ENCODE measurements around the gene TNFRSF13B. TPM values are rescaled to one million over a fixed set of nuclear protein-coding genes. Genes with fewer than 3 reads are reported as not detected.
"Not testable (repeated sequence)": the region's sequence is repeated elsewhere in the genome, so short reads cannot be mapped to it uniquely, and the experiment has no call there.

Gene TNFRSF13B
- total RNA-seq, 1 donor from 2014 or later = 0.83 TPM

DNA sequence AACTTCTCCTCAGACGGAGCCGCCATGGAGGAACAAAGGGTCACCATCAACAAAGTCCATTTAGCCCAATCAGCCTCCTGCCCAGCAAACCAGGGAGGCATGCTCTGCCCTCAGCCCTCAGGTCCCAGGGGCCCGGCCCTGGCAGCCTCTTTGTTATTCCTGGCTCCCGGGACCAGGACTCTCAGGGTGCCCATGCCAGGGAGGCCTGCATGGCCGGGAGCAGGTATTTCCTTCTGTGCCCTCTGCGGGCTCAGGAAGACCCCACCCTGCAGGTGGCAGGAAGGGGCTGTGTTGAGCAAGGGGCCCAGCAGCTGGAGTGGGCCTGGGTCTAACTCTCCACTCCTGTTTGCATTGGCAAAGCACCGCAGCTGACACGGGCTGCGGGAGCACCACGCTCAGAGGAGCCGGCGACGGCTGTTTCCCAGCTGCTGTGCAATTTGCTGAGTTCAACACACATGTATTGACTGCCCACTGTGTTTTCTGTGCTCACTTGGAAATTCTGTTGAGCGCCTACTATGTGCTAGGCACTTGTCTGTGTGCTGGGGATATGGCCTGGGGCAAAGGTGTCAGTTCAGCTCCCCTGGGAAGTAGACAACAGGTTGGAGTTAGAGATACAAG is 33.2 kb upstream of the TNFRSF13B start:
- DNase-seq (ENCODE audit: low spot score) = not testable (repeated sequence)

DNA sequence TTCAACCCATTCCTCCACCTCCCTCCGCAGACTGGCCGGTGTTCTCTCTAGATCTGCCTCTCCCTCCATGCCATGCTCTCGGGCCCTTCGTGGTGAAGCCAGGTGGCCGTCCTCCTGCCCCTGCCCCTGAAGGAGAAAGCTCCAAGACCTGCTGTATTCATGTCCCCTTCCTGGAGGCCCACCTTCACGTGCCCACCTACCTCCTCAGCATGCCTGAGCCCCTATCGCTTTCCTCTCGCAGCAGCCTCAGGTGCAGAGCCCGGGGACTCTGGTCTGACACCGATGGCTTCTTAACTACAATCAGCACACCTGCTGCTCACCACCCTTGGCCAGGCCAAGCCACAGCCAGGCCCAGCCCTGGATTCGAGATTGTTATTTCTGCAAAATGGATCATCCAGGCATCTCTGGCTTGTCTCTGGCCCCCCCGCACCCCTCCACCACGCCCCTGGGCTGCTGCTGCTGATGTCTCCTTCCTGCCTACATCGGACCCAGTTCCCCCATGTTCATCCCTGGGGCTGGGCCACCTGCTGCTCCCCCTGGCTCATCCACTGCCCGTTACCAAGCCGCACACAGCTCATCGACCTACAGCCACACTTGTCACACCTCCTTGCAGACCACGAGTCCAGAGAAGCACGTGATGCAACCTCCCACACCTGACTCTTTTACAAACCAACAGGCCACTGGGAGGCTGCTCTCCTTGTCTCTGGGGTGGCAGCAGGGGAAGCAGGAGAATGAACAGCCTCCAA is 32.5 kb upstream of the TNFRSF13B start:
- no peak for DNase-seq (ENCODE audit: low spot score)

DNA sequence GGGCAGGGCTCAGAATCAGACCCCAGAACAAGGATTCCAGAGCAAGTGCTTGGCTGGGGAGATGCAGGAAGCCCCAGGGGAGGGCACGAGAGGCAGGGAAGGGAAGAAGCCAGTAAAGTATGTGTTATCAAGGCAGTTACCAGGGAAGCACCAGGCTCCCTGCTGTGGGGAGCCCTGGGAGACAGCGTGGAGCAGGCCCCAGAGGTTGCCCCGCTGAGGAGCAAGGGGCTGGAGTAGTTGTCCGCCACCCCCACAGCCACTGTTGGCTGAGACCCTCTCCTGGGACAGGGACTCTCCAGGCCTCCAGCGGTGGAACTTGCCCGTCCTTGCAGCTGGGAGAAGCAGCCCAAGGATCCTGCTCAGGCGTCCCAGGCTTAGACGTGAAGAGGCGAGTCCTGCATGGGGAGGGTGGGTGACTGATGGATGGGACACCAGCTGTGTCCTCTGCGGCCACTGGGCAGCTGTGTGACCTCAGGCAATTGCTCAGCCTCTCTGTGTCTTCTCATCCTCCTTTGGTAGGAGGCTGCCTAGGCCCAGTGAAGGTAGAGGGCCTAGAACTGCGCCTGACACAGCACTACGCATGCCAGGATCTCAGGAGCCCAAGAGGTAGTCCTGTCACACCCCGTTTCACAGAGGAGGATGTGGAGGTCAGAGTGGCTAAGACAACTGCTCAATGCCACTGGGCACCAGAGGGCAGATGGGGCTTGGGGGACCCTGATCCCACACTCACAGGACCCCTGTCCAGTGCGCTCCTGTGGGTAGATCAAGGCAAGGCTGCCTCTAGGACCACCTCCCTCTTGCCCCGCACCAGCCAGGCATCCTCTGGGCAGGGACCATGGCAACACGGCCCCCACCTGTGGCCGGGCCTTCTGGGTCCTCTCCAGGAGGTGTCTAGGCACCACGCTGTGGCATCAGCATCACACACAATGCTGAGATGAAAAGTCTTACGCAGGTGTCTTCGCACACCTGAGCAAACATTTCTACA is 31.1 kb upstream of the TNFRSF13B start:
- not testable (repeated sequence) for DNase-seq (ENCODE audit: low spot score)

DNA sequence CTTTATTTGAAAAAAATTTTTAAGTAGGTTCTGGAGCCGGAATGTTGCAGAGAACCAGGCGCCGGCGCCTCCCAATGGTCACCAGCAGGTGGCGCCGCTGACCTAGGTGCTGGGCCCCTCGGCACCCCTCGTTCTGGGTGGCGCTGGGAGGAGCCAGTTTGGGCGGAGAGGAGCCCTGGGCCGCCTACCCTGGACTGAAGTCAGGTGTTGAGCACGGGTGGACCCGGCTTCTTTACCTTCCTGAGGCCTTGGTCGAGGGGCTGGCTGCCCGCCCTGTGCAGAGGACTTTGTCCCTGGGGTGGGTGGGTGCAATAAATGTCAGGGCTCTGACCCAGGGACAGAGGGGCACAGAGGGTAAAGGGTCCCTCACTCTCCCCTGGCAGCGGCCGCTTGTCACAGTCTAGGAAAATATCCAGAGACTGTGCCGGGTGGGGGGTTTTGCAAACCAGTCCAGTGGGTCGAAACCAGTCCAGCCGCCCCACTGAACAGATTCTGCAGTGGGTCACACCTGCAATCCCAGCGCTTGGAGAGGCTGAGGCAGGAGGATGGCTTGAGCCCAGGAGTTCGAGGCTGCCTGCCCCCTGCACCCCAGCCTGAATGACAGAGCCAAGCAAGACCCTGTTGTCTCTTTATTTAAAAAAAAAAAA is 30.1 kb upstream of the TNFRSF13B start:
- DNase-seq (ENCODE audit: low spot score) = peak; percentile 80

DNA sequence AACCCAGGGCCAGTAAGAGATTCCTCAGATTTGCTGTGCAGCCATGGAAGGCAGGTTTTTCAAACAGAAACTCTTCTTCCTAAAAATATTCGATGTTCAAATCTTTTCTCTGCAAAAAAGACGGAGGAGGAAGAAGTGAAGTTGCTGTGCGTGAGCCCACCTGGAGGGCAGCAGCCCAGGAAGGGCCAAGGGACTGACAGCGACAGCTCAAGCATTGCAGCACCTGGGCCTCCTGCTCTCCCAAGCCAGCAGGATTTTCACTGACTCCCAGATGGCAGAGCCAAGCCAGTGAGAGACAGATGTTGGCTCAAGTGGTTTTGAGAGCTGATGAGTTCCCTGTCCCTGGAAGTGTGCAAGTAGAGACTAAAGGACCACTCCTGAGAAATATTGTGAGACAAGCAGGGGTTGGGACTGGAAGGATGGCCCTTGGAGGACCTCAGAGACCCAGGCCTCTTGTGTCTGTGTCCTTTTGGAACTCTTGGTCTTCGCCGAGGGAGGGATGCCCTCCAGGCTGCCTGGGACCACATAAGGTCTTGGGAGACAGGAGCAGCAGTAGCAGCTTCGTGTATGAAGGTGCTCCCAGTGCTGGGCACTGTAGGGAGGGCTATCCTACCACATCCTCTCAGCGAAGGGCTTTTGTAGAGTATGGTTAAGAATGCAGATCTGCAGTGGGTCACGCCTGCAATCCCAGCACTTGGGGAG is 29.3 kb upstream of the TNFRSF13B start:
- no peak for DNase-seq (ENCODE audit: low spot score)

DNA sequence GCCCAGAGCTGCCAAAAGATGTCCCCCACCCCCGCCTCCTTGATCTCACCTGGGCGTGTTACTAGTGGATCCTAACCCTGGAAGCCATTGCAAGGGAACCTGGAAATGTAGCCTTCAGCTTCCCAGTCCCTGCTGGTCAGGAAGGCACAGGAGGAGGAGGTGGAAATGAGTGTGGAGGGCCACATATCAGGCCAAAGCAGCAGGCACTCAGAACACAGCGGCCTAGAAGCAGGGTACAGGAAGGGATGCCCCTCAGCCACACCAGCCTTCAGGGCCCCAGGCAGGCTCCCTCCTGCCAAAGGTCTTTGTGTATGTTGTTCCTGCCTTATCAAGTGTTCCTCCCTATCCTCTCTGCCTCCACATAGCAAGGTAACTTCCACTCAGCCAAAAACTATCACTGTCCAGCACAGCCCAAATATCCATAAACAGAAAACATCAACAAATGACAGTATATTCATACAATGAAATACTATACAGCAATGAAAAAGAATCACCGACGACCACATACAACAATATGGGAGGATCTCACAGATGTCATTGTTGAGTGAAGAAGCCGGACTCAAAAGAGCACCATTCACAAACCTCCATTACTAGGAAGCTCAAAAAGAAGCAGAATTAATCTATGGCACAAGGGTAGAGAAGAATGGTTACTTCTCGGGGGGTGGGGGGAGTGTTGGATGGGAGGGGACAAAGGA is 28.2 kb upstream of the TNFRSF13B start:
- DNase-seq (ENCODE audit: low spot score) = no peak

DNA sequence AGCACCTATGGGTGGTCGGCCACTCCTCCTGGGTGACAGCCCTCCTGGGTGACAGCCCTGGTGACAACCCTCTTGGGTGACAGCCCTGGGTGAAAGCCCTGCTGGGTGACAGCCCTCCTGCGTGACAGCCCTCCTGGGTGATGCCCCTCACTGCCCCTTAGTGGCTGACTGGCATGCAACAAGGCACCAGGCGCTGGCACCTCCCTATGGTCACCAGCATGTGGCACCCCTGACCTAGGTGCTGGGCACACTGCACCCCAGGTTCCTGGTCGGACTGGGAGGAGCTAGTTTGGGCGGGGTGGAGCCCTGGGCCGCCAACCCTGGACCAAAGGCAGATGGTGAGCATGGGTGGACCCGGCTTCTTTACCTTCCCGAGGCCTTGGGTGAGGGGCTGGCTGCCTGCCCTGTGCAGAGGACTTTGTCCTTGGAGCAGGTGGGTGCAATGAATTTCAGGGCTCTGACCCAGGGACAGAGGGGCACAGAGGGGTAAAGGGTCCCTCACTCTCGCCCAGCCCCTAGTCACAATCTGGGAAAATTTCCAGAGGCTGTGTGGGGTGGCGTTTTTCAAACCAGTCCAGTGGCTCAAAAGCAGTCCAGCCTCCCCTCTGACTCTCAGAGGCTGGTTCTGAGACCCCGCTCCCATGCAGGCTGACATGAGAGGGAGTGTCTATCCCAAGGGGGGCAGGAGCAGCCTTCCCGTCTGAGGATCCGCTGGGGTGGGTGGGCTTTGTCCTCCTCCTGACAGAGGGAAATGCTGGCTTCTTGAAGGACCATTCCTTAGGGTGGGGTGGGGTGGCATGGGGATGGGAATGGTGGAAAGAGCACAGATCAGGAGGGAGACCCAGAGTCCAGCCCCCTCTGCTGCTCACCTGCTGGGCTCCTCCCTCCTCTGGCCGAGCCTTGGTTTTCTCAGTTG is 25.9 kb upstream of the TNFRSF13B start:
- DNase-seq (ENCODE audit: low spot score) = no peak

DNA sequence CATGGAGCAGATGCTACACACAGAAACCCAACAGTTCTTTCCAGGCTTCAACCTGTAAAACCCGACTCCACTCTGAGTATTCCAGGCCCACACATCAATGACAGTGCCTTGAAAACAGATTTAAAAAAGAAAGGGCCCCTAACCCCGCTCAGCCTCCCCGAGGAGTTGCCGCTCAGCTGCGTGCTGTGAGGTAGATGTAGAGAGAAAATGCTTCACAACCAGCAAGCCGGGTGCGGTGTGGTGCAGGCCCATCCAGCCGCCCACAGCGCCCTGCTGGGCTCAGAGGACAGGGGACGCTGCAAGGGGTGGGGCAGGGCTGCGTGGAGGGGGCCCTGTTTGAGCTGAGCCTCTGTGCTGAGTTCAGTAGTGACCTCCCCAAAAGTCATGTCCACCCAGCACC is 24.8 kb upstream of the TNFRSF13B start:
- DNase-seq (ENCODE audit: low spot score) = not testable (repeated sequence)

DNA sequence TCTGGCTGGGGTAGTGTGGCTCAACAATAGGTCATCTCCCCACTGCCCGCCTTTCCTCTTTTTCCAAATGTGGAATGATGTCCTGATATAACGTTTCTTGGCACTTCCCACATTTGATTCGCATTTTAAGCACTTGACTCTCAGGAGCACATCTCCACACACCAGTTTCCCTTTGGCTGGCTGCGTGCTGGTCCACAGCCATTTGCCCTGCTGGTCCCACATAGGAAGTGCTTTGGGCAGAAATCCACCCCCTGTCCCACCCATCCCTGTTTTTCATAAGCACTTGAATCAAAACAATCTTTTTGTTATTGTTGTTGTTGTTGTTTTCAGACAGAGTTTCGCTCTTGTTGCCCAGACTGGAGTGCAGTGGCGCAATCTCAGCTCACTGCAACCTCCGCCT is 24.0 kb upstream of the TNFRSF13B start:
- no peak for DNase-seq (ENCODE audit: low spot score)

DNA sequence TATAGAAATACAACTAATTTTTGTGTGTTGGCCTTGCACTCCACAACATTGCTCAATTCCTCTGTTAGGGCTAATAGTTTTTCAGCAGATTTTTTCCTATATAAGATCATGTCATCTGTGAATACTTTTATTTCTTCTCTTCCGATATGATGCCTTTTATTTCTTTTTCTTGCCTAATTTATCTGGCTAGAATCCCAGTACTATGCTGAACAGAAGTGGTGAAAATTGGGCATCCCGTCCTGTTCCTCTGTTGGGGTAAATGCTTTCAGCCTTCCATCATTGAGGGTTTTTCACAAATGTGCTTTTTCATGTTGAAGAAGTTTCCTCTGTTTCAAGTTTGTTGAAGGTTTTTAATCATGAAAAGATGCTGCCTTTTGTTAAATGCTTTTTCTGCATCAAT is 22.7 kb upstream of the TNFRSF13B start:
- no peak for DNase-seq (ENCODE audit: low spot score)

DNA sequence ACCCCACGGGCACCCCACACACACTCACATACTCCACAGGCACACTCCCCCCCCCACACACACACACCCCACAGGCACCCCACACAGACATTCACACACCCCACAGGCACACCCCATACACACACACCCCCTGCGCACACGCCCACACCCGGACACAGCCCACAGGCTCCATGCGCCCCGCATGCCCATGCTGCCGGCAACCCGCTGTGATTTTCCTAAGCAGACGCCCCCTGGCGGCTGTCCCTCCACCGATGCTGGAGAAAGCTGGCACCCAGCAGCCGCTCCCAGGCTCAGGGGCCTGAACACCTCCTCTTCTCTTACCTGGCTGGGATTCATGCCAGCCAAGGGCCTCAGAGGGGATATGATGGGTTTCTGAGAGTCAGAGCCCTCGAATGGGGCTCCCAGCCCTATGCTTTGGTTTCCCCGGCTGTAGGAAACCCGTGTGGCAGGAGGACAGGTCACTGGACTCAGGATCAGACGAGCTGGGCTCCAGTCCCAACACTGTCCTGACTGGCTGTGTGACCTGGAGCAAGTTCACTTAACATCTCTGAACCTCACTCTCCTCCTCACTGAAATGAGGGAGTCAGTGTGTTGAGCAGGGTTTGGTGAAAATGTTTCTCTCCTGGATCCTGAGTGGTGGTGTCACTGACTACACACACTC is 19.6 kb upstream of the TNFRSF13B start:
- peak; percentile 85 for DNase-seq (ENCODE audit: low spot score)

DNA sequence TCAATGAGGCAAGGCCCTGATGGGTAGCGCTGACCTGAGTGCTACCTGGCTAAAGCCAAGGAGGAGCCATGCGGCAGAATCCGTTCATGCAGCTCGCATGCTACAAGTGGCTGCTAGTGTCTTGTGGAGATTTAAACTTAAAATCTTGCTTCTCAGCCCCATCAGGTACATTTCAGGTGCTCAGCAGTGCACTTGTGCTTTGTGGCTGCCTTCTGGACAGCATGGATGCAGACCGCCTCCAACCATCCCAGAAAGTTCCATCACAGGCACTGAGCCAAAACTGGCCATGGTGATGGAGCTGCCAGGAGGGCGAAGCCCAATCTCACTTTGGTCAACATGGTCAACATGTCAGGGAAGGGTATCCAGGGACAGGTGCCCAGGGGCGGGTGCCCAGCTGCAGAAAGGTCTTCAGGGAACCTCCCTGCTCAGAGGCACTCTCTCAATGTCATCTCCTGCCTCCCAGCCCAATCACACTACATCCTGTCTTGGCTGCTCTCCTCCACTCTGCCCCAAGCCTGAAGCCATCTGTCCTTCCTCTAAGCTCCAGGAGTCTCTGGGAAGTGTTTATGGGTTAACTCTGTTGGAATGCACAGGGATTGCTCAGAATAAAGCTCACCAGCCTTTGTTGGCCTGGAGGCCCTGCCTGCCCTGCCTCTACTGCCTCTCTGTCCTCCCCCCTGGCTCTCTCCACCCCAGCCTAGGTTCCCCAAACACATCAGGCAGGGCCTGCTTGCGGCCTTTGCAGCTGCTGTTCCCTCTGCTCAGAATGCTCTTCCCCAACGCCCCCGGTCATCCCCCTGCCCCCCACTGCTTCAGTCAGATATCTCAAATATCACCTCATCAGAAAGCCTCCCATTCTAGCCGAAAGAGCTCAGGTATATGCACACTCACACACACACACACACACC is 18.3 kb upstream of the TNFRSF13B start:
- DNase-seq (ENCODE audit: low spot score) = no peak

DNA sequence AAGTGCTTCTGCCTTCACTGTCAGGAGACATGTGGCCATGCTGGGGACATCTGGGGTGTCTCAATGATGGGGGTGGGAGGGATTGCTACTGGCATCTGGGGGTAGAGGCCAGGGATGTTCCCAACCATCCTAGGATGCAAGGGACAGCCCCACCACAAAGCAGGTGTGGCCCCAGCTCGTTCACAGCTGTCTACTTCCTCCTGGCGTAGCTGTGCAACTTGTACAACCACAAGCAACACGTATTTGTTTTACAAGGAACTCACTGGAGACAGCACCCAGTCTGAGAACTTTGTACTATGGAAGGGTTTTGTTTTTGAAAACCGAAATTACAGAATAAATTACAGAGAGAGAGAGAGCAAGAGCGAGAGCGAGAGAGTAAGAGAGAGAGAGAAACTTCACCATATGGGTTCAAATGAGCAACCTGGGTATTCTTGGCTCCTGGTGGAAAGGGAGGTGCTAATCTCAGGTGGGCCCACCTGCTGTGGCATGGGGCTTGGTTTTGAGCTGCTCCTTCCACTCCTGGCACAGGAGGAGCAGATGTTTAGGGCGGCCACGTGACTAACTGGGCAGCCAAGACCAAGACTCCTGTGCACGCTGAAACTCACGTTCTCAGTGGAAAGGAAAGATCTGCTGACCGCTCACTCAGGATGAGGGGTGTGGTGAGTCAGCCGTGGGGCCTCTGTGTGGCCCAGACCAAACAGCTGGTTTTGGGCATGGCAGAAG is 17.5 kb upstream of the TNFRSF13B start:
- no peak for DNase-seq (ENCODE audit: low spot score)

DNA sequence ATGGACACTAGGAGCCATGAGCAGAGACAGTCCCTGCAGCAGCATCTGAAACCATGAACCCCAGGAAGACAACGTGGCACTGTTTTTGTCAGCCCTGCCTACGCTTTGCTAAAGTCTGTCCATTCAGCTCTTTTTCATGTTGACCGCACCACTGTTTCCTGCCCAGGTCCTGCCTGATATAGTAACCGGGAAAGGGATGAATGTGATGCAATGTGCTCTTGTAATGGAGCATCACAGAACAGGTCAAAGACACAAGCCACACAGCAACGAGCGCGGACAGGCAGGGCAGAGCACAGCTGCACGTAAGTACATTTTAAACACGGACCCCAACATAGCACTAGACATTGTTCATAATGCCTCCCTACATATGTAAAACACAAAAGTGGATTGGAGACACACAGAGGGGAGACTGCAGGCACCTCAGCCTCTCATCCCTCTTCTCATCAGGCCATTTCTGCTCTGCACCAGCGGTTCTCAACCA is 16.9 kb upstream of the TNFRSF13B start:
- no peak for DNase-seq (ENCODE audit: low spot score)

DNA sequence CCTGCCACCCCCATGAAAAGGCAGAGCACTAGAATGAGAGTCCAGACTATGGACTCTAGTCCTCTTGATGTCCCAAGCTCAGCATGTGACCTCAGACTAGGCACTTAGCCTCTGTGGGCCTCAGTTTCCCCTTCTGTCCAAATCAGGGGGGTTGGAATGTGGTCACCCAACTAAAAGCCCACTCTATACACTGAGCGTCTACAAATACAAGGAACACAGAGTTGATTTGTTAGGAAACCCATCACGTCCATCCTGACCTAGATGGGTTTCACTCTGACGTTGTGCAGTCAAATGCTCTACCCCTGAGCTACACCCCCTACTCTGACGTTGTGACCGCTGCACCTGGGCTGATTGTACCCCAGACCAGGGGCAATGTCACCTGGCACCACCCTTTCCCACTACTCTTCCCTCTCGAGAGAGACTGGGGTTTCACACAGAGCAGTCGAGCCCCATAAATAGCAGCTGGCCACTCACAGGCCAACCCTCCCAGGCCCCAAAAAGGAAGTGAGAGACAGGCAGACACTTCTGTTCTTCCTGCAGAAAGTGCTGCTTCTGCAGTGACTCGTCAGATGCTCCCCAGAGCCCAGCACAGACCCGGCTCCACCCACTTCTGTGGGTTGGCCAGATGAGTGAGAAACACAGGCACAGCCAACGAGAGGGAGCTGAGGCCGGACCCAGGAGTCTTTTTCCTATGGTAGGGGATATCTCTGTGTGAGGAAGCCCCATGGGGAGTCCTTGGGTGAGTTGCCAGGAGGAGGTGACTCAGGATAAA is 16.1 kb upstream of the TNFRSF13B start:
- DNase-seq (ENCODE audit: low spot score) = peak; percentile 68

All from ureter (tissue), 1 donor.